Amygdala (tissue), 56 donors: ENCODE data around the gene ACMSD.
A peak's percentile ranks its signal among the peaks of the same experiment; 100 is the strongest.
"Not testable (repeated sequence)": the region's sequence is repeated elsewhere in the genome, so short reads cannot be mapped to it uniquely, and the experiment has no call there.

Experiments
- DNase-seq, 56 donors: peaks; one replicate each; lab custom pipeline; 2025; lab: John Stamatoyannopoulos, UW

The ACMSD gene

DNA sequence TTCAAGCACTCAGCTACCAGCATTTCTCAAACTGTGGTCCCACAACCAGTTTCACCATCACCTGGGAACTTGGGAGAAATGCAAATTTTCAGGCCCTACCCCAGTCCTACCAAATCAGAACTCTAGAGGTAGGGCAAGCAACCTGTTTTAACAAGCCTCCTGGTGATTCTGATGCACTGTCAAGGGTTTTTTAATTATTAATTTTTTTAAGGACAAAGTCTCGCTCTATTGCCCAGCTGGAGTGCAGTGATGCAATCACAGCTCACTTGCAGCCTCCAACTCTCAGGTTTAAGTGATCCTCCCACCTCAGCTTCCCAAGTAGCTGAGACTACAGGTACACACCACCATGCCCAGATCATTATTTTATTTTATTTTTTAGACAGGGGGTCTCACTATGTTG is 7.8 kb downstream of the ACMSD start:
- no peak for DNase-seq

GRCh38 chr2:134847582-134847981 is 9.2 kb downstream of the ACMSD start:
- DNase-seq: not testable (repeated sequence)

DNA sequence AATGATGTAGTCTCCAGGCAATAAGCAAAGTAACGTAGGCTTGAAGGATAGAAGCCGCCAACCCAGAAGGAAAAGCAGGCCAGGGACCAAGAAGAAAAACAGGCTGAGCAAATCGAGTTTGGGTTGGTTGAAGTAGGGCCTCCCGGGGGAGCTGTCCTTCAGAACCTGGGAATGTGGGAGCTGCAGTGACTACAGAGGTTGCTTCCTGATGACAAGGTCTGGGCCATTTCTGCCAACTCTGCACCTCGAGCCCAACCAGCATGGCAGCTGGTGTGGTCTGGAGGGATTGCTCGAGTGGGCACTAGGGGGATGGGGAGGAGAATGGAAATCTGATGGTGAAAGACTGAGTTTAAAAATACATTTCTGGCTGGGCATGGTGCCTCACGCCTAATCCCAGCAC is 14.1 kb downstream of the ACMSD start:
- no peak for DNase-seq

DNA sequence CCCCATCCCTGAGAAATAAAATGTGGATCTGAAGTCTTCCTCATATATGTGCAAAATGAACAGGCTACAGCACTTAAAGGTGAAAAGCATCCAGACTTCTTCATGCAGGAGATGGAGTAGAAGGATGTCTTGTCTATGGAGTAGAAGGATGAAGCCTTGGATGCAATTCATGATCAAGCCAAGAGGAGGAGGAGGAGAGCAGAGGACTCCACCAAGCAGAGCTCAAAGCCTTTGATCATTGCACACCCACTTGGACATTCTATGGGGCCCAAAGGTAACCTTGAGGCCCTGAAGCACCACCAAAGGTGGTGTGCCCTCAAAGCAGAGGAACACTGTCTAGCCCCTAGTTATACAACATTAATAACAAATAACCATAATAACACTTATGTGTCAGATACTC is 17.3 kb downstream of the ACMSD start:
- no peak for DNase-seq

GRCh38 chr2:134858245-134858644 is 19.8 kb downstream of the ACMSD start:
- DNase-seq: no peak

DNA sequence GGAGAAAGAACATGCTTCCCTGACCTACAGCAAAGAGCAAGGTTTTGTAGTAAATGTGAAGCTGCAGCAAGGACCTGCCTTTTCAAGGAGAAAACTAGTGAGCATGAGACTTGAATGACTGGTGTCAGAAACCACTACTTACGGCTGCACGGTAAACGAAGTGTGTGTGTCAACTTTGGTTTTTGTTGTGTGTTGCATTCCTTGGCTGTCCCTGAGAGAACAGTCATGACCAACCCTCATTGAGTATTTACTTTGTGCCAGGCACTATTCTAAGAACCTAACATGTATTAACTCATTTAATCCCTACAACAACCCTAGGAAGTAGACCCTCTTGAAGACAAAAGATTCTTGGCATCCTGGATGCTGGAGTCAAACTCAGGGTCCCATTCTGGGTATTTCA is 22.8 kb downstream of the ACMSD start:
- DNase-seq: no peak

DNA sequence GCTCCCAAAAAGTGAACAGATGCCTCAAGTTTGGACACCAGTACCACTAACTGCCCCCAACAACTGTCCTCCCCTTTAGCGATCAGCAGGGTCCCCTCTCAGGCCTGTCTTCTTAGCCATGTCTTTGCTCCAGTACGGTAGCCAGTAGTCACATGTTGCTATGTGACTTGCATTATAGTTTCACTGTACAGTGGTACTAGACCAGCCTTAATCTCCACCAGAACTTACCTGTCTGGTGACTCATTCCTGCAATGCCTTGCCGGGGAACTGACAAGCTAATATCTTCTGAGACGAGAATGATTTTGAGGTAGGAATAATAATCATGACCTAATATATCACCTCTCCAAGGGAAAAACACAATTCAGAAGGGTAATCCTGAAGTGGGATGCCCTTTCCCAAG is 23.7 kb downstream of the ACMSD start:
- DNase-seq: no peak

DNA sequence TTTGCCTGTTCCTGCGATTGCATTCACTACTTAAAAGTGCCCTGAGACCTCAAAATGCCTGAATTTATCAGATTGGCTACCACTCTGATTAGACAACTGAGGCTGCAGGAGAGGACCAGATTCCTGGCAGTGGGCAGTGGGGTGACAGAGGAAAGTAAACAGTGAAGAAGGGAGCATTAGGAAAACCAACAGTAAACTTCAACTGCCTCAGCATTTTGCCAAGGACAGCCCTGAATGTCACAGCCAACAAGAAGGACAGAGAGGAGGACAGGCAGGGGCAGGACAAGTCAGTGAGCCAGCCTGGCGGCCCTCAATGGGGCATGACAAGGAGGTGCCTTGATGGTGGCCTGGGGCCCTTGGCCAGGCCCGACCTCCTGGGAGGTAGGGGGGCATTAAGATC is 24.3 kb downstream of the ACMSD start:
- DNase-seq: no peak

DNA sequence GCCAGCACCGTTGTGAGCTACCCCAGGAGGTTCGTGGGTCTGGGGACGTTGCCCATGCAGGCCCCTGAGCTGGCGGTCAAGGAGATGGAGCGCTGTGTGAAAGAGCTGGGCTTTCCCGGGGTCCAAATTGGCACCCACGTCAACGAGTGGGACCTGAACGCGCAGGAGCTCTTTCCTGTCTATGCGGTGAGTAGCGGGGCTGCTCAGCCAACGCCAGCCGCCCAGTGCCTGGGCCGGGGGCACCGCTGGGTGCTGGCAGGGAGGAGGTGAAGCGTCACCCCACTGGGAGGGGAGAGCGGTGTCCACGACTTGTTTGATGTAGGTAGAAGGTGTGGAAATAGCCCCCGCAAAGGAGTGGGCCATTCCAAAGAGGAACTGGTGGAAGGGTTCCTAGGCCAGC is 25.0 kb downstream of the ACMSD start:
- no peak for DNase-seq

GRCh38 chr2:134865067-134865787 is 26.8 kb downstream of the ACMSD start:
- DNase-seq: no peak

- no peak for DNase-seq
These were observed 28.2 kb downstream of the ACMSD start for GRCh38 chr2:134866498-134867099.

DNA sequence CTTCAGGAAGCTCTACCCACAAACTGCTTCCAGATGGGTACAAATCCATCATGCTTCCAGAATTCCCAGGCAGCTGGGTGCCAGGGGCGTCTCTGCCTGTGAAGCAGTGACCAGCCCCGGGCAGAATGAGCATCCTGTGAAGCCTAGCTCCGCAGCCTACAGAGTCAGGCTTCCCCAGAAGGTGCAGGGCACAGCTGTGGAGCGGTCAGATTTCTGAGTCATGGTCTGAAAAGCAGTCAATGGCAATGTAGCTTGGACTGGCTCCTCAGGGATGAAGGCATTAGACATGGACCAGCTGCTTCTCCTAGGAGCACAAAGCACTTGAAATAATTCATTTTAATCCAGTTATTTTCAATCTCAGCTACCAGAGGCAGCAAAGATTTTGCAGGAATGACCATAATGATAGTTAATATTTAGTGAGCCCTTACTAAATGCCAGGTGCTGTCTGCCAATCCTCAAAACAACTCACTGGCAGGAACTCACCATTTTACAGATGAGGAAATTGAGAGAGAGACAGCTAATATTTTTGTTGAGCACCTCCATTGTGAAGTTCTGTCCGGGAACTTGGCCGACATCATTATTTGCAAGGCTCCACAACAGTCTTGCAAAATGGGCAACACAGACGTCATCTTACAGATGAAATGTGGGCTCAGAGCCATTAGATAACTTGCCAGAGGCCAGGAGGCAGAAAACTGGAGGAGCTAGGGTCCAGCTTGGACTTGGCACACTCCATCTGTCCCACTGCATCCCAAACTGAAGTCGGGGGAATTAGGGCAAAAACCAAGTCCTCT is 31.7 kb downstream of the ACMSD start:
- DNase-seq: peak in 1 of 56 donors; percentile 2

- no peak for DNase-seq
These were observed 34.7 kb downstream of the ACMSD start for GRCh38 chr2:134873152-134873551.

- DNase-seq: no peak
These were observed 36.9 kb downstream of the ACMSD start for GRCh38 chr2:134875309-134875708.

DNA sequence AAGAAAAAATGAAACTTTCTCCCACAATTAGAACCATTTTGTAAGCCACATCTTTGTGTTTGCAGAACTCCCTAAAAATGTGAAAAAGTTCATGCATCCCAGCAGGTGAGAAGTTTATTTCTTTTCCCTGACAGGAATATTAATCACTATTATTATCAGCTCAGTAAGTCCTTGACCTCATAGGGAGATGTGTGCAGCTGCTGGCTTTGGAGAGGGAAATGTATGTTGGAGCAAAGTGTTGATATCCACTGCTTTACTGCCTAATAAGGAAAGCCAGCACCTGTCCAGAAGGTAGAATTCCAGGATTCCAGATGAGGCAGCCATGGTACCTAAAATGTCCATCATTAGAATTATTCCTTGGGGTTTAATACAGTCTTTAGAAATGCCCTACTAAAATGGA is 44.4 kb downstream of the ACMSD start:
- no peak for DNase-seq

- no peak for DNase-seq
These were observed 45.3 kb downstream of the ACMSD start for GRCh38 chr2:134883552-134884293.

DNA sequence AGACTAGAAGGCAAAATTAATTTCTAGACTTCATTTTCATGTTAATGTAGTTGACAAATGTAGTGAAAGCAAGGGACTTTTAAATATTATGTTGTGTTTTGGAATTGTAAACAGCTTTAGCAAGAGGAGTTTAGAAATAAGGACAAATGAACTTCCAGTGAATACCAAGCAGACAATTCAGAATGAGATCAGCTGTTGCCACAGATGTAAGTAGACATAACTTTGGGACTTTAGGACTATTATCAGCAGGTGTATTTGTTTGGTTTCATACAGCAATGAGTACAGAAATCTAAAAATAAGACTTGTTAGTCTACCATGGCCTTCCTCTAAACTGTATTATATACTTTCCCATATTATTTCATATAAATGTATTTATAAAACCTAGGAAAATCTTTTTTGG is 46.0 kb downstream of the ACMSD start:
- DNase-seq: no peak

DNA sequence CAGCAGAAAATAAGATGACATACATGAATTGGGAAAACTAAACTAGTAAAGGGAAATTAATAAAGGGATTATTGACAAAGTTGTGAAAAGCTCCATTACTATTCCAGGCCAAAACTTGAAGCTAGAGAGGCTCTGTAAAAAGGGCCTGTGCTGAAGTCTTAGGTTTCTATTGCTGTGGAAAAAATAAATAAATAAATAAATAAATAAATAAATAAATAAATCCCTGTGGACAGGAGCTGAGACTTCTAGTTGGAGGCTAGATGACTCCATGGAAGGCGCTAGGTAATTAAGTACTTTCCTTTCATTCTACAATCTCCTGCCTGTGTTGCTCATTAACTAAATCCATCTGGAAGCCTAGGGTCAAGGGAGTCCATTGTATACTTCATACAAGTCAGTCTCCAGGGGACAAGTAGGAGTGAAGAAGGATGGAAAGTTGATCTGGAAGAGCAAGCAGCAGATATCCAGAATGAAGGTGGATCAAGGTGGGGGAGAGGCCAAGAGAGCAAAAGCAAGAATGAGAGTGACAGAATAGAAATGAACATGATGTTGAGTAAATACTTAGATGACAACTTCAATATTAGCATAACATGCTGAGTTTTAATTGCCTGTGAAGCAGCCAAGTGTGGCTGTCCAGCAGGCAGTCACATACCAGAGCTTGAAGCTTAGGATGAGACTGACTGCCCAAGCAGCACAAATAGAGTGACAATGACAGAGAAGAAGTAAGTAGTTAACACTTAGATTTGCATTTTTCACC is 54.0 kb downstream of the ACMSD start:
- DNase-seq: no peak

DNA sequence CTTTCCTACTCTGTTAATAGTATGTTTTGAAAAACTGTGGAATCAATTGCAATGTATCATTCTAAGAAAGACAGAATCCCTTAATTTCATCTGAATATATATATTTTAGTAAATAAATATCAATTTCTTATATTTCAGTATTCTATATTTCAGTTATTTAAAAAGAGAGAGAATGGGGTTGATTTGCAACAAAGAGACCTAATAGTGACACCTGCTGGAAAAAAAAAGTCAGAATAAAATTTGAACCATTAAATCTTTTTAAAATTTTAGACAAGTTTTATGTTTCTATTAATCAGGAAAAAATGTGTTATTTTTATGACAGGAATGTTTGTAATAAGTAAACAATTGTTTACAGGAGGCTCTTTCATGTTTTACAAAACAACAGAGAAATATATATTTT is 59.5 kb downstream of the ACMSD start:
- no peak for DNase-seq

GRCh38 chr2:134899204-134899603 is 60.8 kb downstream of the ACMSD start:
- DNase-seq: no peak
